Measurements from ENCODE around the gene P4HA1.

DNA sequence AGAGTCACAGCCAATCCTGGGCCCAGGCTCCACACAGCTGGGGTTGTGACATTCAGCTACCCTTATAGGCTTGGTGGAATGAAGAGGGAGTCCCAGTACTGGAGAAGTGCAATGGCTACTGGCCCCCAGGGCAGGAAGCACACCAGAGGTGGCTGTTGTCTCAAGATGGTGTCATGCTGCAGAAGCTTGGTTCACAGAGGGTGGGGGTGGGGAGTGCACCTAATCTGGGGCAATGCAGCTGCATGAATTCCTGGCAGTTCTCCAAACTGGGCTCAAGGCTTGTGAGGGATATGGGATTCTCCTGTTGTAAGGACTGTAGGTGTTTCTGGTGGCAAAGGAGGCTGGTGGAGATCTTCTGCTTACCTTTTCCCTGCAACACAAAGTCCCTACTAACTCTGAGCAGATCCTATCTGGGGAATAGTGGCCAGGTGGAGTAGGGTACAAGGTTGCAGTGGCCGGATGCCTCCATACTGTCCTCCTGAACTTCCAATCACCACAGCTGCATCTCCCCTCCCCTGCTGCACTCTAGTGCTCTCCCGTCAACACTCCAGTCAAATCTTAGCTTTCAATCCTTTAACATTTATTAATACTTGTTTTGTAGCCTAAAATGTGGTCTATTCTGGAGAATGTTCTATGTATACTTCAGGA is 114.7 kb downstream of the P4HA1 start:
- TF ChIP-seq, protein P1, sequence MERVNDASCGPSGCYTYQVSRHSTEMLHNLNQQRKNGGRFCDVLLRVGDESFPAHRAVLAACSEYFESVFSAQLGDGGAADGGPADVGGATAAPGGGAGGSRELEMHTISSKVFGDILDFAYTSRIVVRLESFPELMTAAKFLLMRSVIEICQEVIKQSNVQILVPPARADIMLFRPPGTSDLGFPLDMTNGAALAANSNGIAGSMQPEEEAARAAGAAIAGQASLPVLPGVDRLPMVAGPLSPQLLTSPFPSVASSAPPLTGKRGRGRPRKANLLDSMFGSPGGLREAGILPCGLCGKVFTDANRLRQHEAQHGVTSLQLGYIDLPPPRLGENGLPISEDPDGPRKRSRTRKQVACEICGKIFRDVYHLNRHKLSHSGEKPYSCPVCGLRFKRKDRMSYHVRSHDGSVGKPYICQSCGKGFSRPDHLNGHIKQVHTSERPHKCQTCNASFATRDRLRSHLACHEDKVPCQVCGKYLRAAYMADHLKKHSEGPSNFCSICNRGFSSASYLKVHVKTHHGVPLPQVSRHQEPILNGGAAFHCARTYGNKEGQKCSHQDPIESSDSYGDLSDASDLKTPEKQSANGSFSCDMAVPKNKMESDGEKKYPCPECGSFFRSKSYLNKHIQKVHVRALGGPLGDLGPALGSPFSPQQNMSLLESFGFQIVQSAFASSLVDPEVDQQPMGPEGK (CRISPR knock-in tag; IDR thresholded peaks at IDR 0.05; ENCODE audit: borderline replicate concordance), result no peak
- TF ChIP-seq PYGO2 (tag; IDR thresholded peaks at IDR 0.05) (no peak), NELFE (IDR thresholded peaks at IDR 0.05; ENCODE audit: insufficient read depth, insufficient read length) (no peak), ZNF224 (CRISPR knock-in tag; IDR thresholded peaks at IDR 0.05) (no peak), CHD4 (IDR thresholded peaks at IDR 0.05; ENCODE audit: insufficient read depth, insufficient replicate concordance, low read depth, low read length, poor library complexity, severe bottlenecking) (no peak), SP1 (CRISPR knock-in tag; IDR thresholded peaks at IDR 0.05) (no peak), EP300 (IDR thresholded peaks at IDR 0.05; ENCODE audit: low read length) (peak; percentile 60)
- TF ChIP-seq, protein P2, sequence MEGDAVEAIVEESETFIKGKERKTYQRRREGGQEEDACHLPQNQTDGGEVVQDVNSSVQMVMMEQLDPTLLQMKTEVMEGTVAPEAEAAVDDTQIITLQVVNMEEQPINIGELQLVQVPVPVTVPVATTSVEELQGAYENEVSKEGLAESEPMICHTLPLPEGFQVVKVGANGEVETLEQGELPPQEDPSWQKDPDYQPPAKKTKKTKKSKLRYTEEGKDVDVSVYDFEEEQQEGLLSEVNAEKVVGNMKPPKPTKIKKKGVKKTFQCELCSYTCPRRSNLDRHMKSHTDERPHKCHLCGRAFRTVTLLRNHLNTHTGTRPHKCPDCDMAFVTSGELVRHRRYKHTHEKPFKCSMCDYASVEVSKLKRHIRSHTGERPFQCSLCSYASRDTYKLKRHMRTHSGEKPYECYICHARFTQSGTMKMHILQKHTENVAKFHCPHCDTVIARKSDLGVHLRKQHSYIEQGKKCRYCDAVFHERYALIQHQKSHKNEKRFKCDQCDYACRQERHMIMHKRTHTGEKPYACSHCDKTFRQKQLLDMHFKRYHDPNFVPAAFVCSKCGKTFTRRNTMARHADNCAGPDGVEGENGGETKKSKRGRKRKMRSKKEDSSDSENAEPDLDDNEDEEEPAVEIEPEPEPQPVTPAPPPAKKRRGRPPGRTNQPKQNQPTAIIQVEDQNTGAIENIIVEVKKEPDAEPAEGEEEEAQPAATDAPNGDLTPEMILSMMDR (IDR thresholded peaks at IDR 0.05 in 2 of 3, conservative IDR thresholded peaks at IDR 0.05 in 1 of 3; ENCODE audit: insufficient read depth in 2 of 3, low read depth in 1 of 3, low read length in 3 of 3), result no peak
- TF ChIP-seq, protein P3, sequence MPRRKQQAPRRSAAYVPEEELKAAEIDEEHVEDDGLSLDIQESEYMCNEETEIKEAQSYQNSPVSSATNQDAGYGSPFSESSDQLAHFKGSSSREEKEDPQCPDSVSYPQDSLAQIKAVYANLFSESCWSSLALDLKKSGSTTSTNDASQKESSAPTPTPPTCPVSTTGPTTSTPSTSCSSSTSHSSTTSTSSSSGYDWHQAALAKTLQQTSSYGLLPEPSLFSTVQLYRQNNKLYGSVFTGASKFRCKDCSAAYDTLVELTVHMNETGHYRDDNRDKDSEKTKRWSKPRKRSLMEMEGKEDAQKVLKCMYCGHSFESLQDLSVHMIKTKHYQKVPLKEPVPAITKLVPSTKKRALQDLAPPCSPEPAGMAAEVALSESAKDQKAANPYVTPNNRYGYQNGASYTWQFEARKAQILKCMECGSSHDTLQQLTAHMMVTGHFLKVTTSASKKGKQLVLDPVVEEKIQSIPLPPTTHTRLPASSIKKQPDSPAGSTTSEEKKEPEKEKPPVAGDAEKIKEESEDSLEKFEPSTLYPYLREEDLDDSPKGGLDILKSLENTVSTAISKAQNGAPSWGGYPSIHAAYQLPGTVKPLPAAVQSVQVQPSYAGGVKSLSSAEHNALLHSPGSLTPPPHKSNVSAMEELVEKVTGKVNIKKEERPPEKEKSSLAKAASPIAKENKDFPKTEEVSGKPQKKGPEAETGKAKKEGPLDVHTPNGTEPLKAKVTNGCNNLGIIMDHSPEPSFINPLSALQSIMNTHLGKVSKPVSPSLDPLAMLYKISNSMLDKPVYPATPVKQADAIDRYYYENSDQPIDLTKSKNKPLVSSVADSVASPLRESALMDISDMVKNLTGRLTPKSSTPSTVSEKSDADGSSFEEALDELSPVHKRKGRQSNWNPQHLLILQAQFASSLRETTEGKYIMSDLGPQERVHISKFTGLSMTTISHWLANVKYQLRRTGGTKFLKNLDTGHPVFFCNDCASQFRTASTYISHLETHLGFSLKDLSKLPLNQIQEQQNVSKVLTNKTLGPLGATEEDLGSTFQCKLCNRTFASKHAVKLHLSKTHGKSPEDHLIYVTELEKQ (CRISPR knock-in tag; IDR thresholded peaks at IDR 0.05), result no peak
